ENCODE measurements around the gene AEBP2.

GRCh38 chr12:19443585-19443984, 4.3 kb downstream of the AEBP2 start:
- TF ChIP-seq, protein P1, sequence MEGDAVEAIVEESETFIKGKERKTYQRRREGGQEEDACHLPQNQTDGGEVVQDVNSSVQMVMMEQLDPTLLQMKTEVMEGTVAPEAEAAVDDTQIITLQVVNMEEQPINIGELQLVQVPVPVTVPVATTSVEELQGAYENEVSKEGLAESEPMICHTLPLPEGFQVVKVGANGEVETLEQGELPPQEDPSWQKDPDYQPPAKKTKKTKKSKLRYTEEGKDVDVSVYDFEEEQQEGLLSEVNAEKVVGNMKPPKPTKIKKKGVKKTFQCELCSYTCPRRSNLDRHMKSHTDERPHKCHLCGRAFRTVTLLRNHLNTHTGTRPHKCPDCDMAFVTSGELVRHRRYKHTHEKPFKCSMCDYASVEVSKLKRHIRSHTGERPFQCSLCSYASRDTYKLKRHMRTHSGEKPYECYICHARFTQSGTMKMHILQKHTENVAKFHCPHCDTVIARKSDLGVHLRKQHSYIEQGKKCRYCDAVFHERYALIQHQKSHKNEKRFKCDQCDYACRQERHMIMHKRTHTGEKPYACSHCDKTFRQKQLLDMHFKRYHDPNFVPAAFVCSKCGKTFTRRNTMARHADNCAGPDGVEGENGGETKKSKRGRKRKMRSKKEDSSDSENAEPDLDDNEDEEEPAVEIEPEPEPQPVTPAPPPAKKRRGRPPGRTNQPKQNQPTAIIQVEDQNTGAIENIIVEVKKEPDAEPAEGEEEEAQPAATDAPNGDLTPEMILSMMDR (conservative IDR thresholded peaks at IDR 0.05): no peak
- TF ChIP-seq ZFX (IDR thresholded peaks at IDR 0.05): no peak
